ENCODE measurements around the gene RAB10.
"Not testable (repeated sequence)": the region's sequence is repeated elsewhere in the genome, so short reads cannot be mapped to it uniquely, and the experiment has no call there.

RAB10 gene

DNA sequence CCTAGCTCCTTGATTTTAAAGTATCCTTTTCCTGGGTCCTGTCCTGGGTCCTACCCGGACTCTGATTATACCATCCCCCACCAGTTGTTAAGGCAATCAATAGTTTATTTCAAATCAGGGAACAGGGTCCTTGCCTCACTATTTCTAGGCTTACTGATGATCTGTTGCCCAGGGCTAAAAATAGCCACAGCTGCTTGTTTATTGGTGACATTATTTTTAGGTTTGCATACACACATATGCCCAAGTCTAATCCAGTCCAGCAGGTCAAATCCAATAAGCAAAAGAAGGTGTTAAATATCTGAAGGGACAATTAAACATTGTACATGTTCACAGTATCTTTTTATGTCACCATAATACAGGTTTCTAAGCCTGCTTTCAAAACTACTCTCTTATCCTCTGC lies 66.0 kb downstream of the RAB10 start:
- DNase-seq = no peak

DNA sequence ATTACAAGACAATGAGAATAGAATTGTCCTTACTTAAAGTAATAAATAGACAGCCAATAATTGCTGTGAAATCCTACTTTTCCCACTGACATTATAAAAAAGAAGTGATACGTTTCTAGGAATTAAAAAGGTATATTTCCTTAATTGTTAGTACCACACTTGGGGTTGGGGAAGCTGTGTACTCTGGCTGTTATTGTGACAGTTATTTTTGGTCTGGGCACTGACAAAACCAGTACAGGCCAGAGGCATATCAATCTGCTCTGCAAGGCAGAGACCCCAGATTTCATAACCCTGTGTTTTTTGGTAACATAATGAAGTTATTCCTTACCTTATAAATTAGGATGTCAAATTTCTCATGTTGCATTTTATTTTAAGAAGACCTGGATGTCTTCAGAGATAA lies 66.5 kb downstream of the RAB10 start:
- no peak for DNase-seq

DNA sequence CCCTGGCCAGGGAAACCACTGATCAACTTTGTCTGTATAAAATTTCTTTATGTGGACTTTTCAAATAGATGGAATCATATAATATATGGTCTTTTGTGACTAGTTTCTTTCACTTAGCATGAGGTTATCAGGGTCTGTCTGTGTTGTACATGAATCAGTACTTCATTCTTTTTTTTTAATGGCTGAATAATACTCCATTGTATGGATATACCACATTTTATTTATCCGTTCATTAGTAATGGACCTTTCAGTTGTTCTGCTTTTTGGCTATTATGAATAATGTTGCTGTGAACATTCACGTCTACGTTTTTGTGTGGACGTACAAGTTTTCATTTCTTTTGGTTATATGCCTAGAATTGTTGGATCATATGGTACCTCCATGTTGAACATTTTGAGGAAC lies 69.9 kb downstream of the RAB10 start:
- no peak for DNase-seq

- DNase-seq = not testable (repeated sequence)
Measured at GRCh38 chr2:26108701-26109100, 74.8 kb downstream of the RAB10 start.

DNA sequence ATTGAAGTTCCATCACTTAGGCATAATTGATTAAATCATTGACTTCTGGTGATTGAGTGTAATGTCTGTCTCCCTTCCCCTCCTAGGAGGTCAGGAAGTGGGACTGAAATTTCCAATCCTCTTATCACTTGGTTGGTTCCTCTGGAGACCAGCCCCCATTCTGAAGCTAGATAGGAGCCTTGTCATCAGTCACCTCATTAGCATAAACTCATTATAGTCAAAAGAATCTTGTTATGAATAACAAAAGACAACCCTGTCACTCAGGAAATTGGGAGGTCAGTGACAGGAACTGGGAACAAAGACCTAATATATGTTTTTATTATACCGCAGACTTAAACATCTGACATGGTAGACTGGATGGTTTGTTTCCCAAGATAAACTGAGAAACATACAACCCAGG lies 78.3 kb downstream of the RAB10 start:
- no peak for DNase-seq

- no peak for DNase-seq
Measured at GRCh38 chr2:26114151-26114550, 80.3 kb downstream of the RAB10 start.

- DNase-seq = no peak
Measured at GRCh38 chr2:26118682-26119081, 84.8 kb downstream of the RAB10 start.

GRCh38 chr2:26119521-26119920 lies 85.6 kb downstream of the RAB10 start:
- DNase-seq = no peak

- no peak for DNase-seq
Measured at GRCh38 chr2:26122630-26123029, 88.7 kb downstream of the RAB10 start.

DNA sequence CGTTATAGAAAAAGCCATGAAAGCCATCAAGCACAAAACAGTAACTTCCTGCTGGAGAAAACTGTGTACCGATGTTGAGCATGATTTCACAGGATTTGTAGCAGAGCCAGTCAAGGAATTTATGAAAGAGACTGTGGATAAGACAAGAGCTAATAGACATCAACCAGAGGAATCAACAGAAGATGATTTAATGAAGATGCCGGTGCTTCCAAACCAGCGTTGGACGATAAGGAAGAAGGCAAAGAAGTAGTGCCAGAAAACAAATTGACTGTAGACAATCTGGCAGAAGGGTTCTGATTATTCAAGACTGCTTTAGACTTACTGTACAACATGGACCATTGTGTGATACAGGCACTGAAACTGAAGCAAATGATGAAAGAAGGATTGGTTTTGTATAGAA lies 89.5 kb downstream of the RAB10 start:
- no peak for DNase-seq

- no peak for DNase-seq
Measured at GRCh38 chr2:26126074-26126473, 92.2 kb downstream of the RAB10 start.

GRCh38 chr2:26128176-26128575 lies 94.3 kb downstream of the RAB10 start:
- DNase-seq = no peak

DNA sequence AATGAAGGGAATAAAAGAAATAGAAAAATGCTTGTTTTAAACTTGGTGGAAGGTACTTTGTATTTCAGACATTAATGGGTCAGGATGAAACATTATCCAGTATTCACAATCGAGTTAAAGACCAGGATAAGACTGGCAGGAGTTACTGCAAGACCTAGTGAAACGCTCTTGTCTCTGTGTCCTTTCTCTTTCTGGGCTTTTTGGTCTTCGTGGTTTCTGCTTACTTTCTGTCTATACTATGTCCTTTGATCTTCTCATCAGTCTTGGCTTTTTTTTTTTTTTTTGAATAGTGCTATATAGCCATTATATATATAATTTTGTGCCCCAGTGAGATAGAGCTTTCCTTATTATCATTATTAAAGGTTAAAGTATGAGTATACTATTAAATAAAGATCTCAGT lies 96.9 kb downstream of the RAB10 start:
- DNase-seq = no peak

- no peak for DNase-seq
Measured at GRCh38 chr2:26136451-26136850, 102.6 kb downstream of the RAB10 start.

DNA sequence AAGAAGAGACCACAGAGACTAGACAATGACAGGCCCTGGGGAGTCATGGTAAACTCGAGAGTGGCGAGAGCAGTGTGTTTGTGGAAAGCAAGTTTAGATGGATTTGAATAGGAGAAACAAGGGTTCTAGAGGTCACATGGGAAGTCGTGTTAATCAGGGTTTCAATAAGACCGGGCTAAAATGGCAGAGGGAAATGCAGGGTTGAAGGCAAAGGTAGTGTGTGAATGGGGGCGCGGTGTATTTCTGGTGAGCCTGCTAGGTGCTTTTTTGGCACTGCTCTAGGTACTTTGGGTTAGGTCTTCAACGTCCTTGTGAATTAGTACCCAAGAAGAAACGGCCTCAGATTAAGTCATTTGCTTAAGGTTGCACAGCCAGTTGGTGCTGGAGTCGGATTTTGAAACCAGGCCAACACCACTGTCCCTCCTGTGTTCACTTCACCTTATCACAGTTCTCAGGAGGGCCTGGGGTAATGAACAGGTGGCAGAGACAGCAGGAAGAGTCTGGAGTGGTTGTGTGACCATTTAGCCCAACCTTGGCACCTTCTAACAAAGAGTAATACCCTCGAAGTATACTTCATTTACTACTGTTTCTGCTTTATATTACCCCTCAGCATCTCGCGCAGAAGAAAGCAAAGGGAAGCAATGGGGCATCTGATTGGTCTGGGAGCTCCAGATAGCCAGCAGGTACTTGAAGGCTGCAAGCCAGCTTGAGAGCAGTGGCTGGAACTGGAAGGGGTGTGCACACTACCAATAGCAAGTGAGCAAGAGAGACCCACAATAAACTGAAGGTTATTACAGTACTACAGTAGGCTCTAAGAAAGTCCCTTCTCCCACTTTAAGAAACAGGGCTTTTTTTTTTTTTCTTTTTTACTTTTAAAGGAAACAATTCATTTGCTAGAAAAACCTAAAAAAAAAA lies 105.6 kb downstream of the RAB10 start:
- DNase-seq = no peak

DNA sequence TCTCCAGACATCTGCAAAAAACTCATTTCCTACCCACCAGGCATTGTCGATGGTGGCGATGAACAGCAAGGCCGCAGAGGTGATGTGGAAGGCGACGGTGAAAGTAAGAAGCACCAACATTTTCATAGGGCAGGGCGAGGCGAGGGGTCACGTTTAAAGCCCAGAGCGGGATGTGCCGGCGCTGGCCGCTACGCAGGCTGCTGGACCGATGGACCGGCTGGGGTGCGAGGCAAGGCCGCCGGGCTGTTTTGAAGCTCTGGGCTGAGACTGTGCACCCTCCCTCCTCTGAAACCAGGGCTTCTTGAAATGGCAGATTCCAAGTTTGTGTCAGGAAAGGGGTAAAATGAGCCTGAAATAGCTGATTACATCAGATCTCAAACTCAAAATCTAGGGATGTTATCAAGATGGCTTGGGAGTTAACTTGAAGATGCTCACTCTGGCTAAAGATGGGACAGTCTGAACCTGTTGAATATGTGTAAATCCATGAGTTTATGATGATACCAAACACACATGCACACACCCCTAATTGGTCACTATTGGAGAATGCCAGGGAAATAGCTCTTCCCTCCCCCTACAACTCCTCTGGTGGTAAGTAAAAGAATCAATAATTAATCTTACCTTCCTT lies 107.4 kb downstream of the RAB10 start:
- DNase-seq = no peak

DNA sequence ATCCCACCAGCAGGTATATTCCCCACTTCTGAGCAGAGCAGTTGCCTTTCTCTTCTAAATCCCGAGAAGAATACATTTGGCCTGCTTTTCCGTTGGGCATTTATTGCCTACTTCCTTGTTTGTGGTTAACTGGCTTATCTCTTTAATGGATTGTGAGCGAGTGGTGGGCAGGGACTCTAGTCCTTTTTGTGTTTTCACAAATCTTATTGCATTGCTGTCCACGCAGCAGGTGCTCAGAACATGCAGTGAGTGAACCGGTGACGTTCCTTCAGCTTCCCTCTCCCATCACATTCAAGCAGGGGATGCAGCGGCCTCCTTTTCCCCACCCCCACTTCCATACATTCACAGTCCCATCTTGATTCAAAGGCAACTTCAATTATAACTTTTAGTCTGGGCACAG lies 110.1 kb downstream of the RAB10 start:
- no peak for DNase-seq

GRCh38 chr2:26144953-26145680 lies 111.2 kb downstream of the RAB10 start:
- peak; percentile 69 for DNase-seq

DNA sequence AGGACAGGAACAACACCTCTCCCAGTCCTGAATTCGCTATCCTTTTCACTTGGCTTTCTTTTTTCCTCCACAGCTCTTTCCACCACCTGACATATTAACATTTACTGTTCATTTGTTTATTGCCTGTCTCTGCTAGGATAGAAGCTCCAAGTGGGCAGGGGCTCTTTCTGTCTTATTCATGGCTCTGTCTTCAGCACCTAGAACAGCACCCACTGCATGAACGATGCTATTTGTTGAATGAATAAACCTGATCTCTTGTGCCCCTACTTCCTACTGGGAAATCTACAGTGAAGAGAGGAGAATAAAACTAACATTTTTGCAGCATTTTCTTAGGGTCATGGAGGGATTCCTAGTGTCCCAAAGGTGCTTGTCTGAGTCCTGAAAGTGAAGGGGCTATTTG lies 114.6 kb downstream of the RAB10 start:
- DNase-seq = no peak

DNA sequence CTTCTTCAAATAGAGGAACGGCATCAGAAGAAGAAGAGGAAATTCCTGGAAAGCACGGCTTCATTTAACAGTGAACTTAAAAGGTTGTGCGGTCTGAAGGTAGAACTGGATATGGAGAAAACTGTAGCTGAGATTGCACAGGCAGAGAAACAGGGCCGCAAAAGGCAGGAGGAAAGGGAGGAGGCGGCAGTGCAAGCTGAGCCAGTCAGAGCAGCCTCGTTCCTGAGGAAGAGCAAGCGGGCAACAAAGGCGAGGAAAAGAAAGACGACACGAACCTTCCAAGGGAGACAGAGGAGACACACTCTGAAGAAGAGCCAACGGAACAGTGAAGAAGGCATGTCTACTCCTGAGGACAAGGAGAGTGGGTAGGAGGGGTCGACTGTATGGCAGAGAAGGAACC lies 116.4 kb downstream of the RAB10 start:
- no peak for DNase-seq

- no peak for DNase-seq
Measured at GRCh38 chr2:26157580-26157979, 123.7 kb downstream of the RAB10 start.

GRCh38 chr2:26161926-26162325 lies 128.0 kb downstream of the RAB10 start:
- DNase-seq = no peak

DNA sequence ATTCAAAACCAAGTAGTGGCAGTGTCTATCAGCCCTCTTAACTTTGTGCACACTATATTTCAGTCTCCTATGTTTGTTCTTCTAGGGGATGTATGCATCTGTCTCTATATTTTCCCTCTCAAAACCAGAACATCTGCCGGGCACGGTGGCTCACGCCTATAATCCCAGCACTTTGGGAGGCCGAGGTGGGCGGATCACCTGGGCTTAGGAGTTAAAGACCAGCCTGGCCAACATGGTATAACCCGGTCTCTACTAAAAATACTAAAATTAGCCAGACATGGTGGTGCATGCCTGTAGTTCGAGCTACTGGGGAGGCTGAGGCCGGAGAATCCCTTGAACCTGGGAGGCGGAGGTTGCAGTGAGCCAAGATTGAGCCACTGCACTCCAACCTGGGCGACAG lies 129.1 kb downstream of the RAB10 start:
- DNase-seq = no peak

GRCh38 chr2:26164231-26164630 lies 130.3 kb downstream of the RAB10 start:
- no peak for DNase-seq
